ENCODE results near the gene MAF.

GRCh38 chr16:79628501-79628975 lies 28.0 kb upstream of the MAF start:
- TF ChIP-seq CTCF (conservative IDR thresholded peaks at IDR 0.05) (no peak), ZFX (IDR thresholded peaks at IDR 0.05) (no peak)
